Psoas muscle (tissue), 8 donors: ENCODE measurements around the gene CAP2. TPM values are rescaled to one million over a fixed set of nuclear protein-coding genes. Genes with fewer than 3 reads are reported as not detected.

ENCODE experiments used
- ATAC-seq, 4 donors: fragments of 200-7000 bp; cut with Tn5 transposase; one replicate each; pipeline ENCODE4 v1.9.1; 2020; ENCODE audit warnings: moderate library complexity in 3 of 4, mild to moderate bottlenecking in 2 of 4
- DNase-seq, 2 donors: peaks; one replicate each; pipeline ENCODE4 v3.0.0-alpha.2; 2020
- H3K27ac ChIP-seq: fragments of 200-600 bp; one replicate; pipeline ENCODE4 v1.8.0; 2022
- H3K27me3 ChIP-seq, 3 donors: fragments of 200-600 bp in 1 of 3; one replicate each; pipeline versions ENCODE4 v1.6.1 to v1.8.0; 2013 to 2022; ENCODE audit warnings: low read length in 2 of 3, mild to moderate bottlenecking in 2 of 3, moderate library complexity in 1 of 3; ENCODE audit not compliant: insufficient read depth in 3 of 3
- H3K36me3 ChIP-seq, 2 donors: fragments of 200-600 bp in 1 of 2; one replicate each; pipeline versions ENCODE4 v1.6.1 to v1.8.0; 2013 to 2022; ENCODE audit warnings: low read depth in 1 of 2, mild to moderate bottlenecking in 1 of 2, moderate library complexity in 1 of 2; ENCODE audit not compliant: insufficient read depth in 1 of 2
- H3K4me1 ChIP-seq: fragments of 200-600 bp; one replicate; pipeline ENCODE4 v1.8.0; 2022
- H3K4me3 ChIP-seq: fragments of 200-600 bp; one replicate; pipeline ENCODE4 v1.8.0; 2022; ENCODE audit warnings: mild to moderate bottlenecking
- H3K9me3 ChIP-seq: fragments of 200-600 bp; one replicate; pipeline ENCODE4 v1.8.0; 2022
- CTCF ChIP-seq: fragments of 200-600 bp; IDR thresholded peaks from one replicate; pipeline ENCODE4 v1.8.0; 2022; ENCODE audit warnings: antibody characterized with exemption
- WGBS, 3 donors: extraction: QIAGEN DNeasy Blood & Tissue Kit; methylation state at CpG; one replicate each; pipeline versions ENCODE4 v1.1.6 to v1.1.7; 2013; 5-methylcytosine and 5-hydroxymethylcytosine counted together
- intact Hi-C, 2 donors: fragments of 100-400 bp; cut with DNase I; formaldehyde crosslinking; loops; one replicate each; pipeline versions ENCODE4 v1.11.0 to v1.14.2; 2022
- polyA plus RNA-seq, 3 donors: library from polyadenylated mRNA; stranded (reverse); fragments of 200-250 nt; gene quantifications; one replicate each; pipeline ENCODE4 v1.2.3, GENCODE V29; 2013
- total RNA-seq, 4 donors: library from RNA; stranded (reverse); fragmentation: NEBNext Ultra II Directional in 2 of 4; extraction: Animal tissue kit (Norgen Biotek cat#: 25700) in 2 of 4; gene quantifications; one replicate each; pipeline versions ENCODE4 v1.2.1 to v1.2.4, GENCODE V29; 2021 to 2023
- donor health status: healthy with polysubstance abuse.
- donor health status: DM: no; HTN: no; CAD: no; lungs with moderate emphysema.
- donor health status: Bipolar disorder and iron deficiency.
- donor health status: healthy.
- donor health status: DM: yes; HTN: yes; CAD: no.
- donor health status: DM: no; HTN: no; CAD: no.
- donor health status: DM: no; HTN: no; CAD: no.
- donor health status: DM: yes; HTN: yes; CAD: no.

The CAP2 gene
- total and polyA plus RNA-seq, 7 donors = 176 to 452 (median 344) TPM

GRCh38 chr6:17381424-17382147, 11.8 kb upstream of the CAP2 start:
- ATAC-seq = peak; percentile 88 to 94 (median 92)

GRCh38 chr6:17385660-17386059, 7.7 kb upstream of the CAP2 start:
- ATAC-seq (peak; percentile 75 to 78 (median 77)), DNase-seq (no peak)
- peaks cover 37% of the 10 kb centered on the region for H3K4me1 ChIP-seq
- WGBS, 3 donors = 19 to 30% (median 29%) methylated on average over 7 of the region's 7 CpGs
- H3K27ac ChIP-seq = peak overlapping the region; percentile 95
- TF ChIP-seq CTCF = no peak
- intact Hi-C loops = loop anchor here (2.0 to 10.0 kb wide), 3 partner anchors 67 to 181 kb away; no protein-coding TSS in a partner anchor
- H3K27me3 ChIP-seq = no peaks in the 10 kb centered on the region
- no peaks in the 10 kb centered on the region for H3K36me3 ChIP-seq
- peak overlapping the region; percentile 51 for H3K4me3 ChIP-seq
- no peaks in the 10 kb centered on the region for H3K9me3 ChIP-seq

More at GRCh38 chr6:17381424-17382147, 11.8 kb upstream of the CAP2 start:
- H3K4me3 ChIP-seq = peak overlapping the region; percentile 6
- no peak for TF ChIP-seq CTCF
- WGBS, 3 donors = 24 to 43% (median 30%) methylated on average over 7 of the region's 7 CpGs
- intact Hi-C loops = loop anchor here in 1 of 2 donors (10.0 kb wide), 1 partner anchor 177 kb away; no protein-coding TSS in a partner anchor
- H3K27me3 ChIP-seq = no peaks in the 10 kb centered on the region
- peaks cover 31% of the 10 kb centered on the region for H3K4me1 ChIP-seq
- no peaks in the 10 kb centered on the region for H3K36me3 ChIP-seq
- DNase-seq = peak; percentile 34 to 65
- H3K9me3 ChIP-seq = no peaks in the 10 kb centered on the region
- H3K27ac ChIP-seq = peak overlapping the region; percentile 95

- no peaks in the 10 kb centered on the region for H3K36me3 ChIP-seq
- ATAC-seq = peak in 2 of 4 donors; percentile 19 to 54
- intact Hi-C loops = loop anchor here in 1 of 2 donors (5.0 to 10.0 kb wide), 2 partner anchors 76 to 184 kb away; no protein-coding TSS in a partner anchor
- no peaks in the 10 kb centered on the region for H3K9me3 ChIP-seq
- no peak for TF ChIP-seq CTCF
- WGBS, 3 donors = 46 to 79% (median 58%) methylated on average over 3 of the region's 3 CpGs
- peaks cover 34% of the 10 kb centered on the region for H3K4me1 ChIP-seq
- no peak overlapping the region for H3K4me3 ChIP-seq
- peak overlapping the region; percentile 95 for H3K27ac ChIP-seq
- H3K27me3 ChIP-seq = no peaks in the 10 kb centered on the region
- DNase-seq = no peak
Observed at GRCh38 chr6:17388365-17388764, 5.0 kb upstream of the CAP2 start.

GRCh38 chr6:17389274-17389847, 4.0 kb upstream of the CAP2 start:
- Histone ChIP-seq H3K9me3 (no peaks in the 10 kb centered on the region), H3K36me3 (no peaks in the 10 kb centered on the region), H3K27me3 (no peaks in the 10 kb centered on the region), H3K4me3 (no peak overlapping the region), H3K27ac (peak overlapping the region; percentile 97), H3K4me1 (peaks cover 28% of the 10 kb centered on the region)
- intact Hi-C loops = loop anchor here in 1 of 2 donors (5.0 to 10.0 kb wide), 2 partner anchors 77 to 185 kb away; no protein-coding TSS in a partner anchor
- no peak for DNase-seq
- 92 to 98% (median 96%) methylated on average over 4 of the region's 4 CpGs for WGBS, 3 donors
- TF ChIP-seq CTCF = no peak
- no peak for ATAC-seq
